ACC112 (cell line): Measurements from ENCODE around the gene FRS3.

Experiments used
- H2AFZ ChIP-seq: fragments of 200-600 bp; sonication (generic); one replicate; pipeline ENCODE4 v1.6.0; 2017; ENCODE audit warnings: antibody characterized with exemption, low read length; ENCODE audit not compliant: unreplicated experiment
- H3K27ac ChIP-seq: fragments of 200-600 bp; sonication (generic); 2 replicates; pipeline ENCODE4 v1.5.1; 2014; ENCODE audit warnings: low read depth, mild to moderate bottlenecking, antibody characterized with exemption, low read length, moderate library complexity
- H3K27me3 ChIP-seq: fragments of 200-600 bp; sonication (generic); 2 replicates; pipeline ENCODE4 v1.6.1; 2014; ENCODE audit warnings: mild to moderate bottlenecking, antibody characterized with exemption, low read length, moderate library complexity, mixed read lengths; ENCODE audit not compliant: insufficient read depth
- H3K36me3 ChIP-seq: fragments of 200-600 bp; sonication (generic); 2 replicates; pipeline ENCODE4 v1.6.1; 2016; ENCODE audit warnings: mild to moderate bottlenecking, antibody characterized with exemption, low read length, moderate library complexity, mixed read lengths; ENCODE audit not compliant: insufficient read depth
- H3K4me1 ChIP-seq: fragments of 200-600 bp; sonication (generic); one replicate; pipeline ENCODE4 v1.6.1; 2016; ENCODE audit warnings: low read length, mixed read lengths; ENCODE audit not compliant: insufficient read depth, unreplicated experiment, control insufficient read depth
- H3K4me3 ChIP-seq: fragments of 200-600 bp; sonication (generic); 2 replicates; pipeline ENCODE4 v1.5.1; 2014; ENCODE audit warnings: mild to moderate bottlenecking, low read depth, low read length
- H3K79me2 ChIP-seq: fragments of 200-600 bp; sonication (generic); one replicate; pipeline ENCODE4 v1.6.0; 2016; ENCODE audit warnings: low read length; ENCODE audit not compliant: control insufficient read depth, unreplicated experiment, insufficient read depth

The FRS3 gene

DNA sequence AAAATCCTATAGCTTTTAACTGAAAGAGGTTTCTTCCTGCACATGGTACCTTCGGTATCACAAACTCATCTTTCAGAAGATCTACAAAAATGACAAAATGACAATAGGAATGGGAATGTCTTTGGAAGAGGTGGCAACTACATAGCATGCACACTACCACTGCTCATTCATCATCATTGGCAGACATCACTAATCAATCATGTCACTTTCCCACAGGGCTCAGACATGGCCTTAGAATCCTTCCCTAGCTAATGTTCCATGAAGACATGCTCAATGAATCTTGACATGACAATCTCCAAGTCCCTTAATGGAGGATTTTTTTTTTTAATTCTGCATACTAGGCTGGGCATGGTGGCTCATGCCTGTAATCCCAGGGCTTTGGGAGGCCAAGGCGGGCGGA lies 29.3 kb downstream of the FRS3 start:
- H3K27ac ChIP-seq: no peak overlapping the region
- no peaks in the 10 kb centered on the region for H3K36me3 ChIP-seq
- peaks cover 15% of the 10 kb centered on the region; the same call in 1 of the 2 replicates for H3K27me3 ChIP-seq
- H3K79me2 ChIP-seq: no peaks in the 10 kb centered on the region
- H3K4me1 ChIP-seq: peaks cover 4% of the 10 kb centered on the region
- no peak overlapping the region for H3K4me3 ChIP-seq
- no peak overlapping the region for H2AFZ ChIP-seq

DNA sequence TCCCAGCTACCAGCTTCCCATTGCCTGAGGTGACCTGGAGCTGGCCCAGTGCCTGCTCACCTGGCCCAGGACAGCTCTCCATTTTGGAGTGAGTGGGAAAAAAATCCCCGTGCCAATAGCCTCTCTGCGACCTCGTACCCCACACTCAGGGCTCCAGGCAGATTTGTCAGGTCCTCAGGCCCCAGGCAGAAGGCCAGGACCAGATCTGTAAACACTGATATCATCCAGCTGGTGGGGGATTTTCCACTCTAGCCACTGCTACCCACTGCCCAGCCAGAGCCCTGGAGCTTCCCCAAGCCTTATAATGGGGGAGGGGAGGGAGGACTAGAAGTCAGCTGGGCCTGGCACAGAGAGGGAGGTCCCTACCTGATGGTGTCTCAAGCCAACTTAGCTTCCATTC lies 31.2 kb downstream of the FRS3 start:
- no peaks in the 10 kb centered on the region for H3K36me3 ChIP-seq
- no peaks in the 10 kb centered on the region for H3K79me2 ChIP-seq
- H3K27me3 ChIP-seq: peaks cover 3% of the 10 kb centered on the region; the same call in 1 of the 2 replicates
- H3K4me1 ChIP-seq: peaks cover 4% of the 10 kb centered on the region
- H3K27ac ChIP-seq: no peak overlapping the region
- H3K4me3 ChIP-seq: no peak overlapping the region
- H2AFZ ChIP-seq: no peak overlapping the region

DNA sequence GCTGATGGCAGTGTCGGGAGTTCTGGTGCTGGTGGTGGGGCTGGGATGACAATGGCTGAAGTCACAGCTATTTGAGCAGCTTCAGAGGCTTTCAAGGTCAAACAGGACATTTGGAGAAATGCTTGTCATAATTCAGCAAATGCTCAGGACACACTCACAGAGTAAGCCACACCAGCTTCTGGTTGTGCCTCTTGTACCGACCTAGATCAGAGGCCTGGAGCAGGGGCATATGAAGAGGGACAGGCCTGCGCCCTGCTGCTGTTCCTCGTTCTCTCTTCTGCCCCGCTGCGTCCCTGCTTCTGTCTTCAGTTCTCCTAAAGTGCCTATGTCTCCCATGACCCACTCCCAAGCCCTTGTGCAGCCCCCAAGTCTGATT lies 31.6 kb downstream of the FRS3 start:
- peaks cover 4% of the 10 kb centered on the region for H3K4me1 ChIP-seq

DNA sequence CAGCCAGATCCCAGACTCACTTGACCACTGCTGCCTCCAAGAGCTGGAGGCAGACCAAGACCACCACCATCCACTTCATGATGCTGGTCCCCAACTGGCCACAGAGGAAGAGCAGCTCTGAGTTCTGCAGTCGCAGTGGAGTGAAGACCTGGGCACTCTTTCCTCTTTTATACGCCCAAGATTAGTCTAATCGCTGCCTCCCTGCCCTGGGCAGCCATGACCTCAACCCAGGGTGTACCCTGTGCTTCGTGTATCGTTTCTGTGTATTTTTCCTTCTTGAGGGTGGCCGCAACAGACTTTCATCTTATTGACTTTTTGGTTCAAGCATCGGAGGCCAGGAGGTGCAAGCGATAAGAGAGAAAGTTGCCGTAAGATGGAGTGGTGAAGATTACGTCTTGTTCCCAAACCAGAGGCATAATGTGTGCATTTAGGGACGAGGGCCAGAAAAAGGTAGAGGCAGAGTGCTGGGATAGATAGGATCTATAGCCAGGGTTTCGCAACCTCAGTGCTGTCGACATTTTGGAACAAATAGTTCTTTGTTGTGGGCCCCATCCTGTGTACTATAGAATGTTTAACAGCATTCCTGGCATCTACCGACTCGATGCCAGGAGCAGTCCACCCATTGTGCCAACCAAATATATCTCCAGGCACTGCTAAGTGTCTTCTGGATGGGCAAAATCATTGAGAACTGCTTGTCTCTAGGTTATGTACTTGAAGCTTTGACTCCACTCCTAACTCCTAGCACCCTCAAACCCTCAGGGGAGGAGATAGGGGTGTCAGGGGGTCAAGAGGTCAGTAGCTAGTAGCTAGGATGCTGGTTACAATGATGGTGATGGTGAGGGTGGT lies 32.2 kb downstream of the FRS3 start, which contains the start of gene PGC:
Gene PGC (minus strand): TSS at position 142 of the 846 bp plus-strand sequence. CDS start 63 bp downstream, at position 79.
- peaks cover 4% of the 10 kb centered on the region for H3K4me1 ChIP-seq
- H3K79me2 ChIP-seq: no peaks in the 10 kb centered on the region
- H3K4me3 ChIP-seq: no peak within 1 kb of the TSS
- H3K27me3 ChIP-seq: no peaks in the 10 kb centered on the region
- H2AFZ ChIP-seq: no peak within 1 kb of the TSS
- no peak within 1 kb of the TSS for H3K27ac ChIP-seq
- H3K36me3 ChIP-seq: no peaks in the 10 kb centered on the region

More for the DNA sequence above, 31.6 kb downstream of the FRS3 start:
- Histone ChIP-seq H3K27ac (no peak overlapping the region), H3K79me2 (no peaks in the 10 kb centered on the region), H2AFZ (no peak overlapping the region), H3K27me3 (no peaks in the 10 kb centered on the region), H3K36me3 (no peaks in the 10 kb centered on the region), H3K4me3 (no peak overlapping the region)

DNA sequence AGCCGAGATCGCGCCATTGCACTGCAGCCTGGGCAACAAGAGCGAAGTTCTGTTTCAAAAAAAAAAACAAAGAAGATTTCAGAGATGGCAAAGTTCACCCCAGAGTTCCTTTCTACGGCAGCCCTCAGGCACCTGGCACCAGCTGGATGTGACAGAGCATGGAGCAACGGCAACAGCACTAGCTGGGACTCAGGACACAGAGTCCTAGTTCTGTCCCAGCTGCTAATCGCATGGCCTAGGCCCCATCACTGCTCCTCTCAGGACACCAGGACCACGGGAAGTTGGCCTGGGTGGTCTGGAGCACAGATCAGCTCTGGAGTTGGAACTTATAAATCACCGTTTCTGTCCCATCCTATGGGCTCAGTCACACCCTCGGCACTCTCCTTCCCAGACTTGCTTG lies 33.6 kb downstream of the FRS3 start:
- Histone ChIP-seq H3K27me3 (no peaks in the 10 kb centered on the region), H3K4me1 (peaks cover 4% of the 10 kb centered on the region), H3K27ac (no peak overlapping the region), H3K36me3 (no peaks in the 10 kb centered on the region), H3K79me2 (no peaks in the 10 kb centered on the region), H3K4me3 (no peak overlapping the region), H2AFZ (no peak overlapping the region)

DNA sequence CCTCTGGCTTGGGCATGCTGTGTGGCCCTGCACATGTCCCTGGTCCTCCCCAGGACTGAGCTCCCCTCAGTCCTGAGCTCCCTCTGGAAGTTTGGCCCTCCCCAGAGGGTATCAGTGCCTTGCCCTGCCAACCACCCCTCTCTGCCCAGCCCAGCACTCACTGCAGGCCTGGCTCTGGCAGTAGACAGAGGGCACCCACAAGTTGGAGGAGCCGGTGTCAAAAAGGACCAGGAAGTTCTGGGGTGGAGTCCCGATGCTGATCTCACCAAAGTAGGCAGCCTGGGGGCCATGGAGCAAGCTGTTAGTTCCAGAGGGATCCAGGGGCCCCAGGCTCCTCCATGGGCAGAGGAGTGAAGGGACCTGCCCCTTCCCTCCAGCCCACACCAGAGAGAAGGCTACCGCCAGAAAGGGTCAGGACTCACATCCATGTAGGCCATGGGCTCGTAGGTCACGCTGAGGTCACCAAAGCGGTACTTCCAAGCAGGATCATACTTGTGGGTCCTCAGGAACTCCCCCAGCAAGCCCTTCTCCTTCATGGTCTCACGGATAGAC lies 35.4 kb downstream of the FRS3 start:
- no peaks in the 10 kb centered on the region for H3K27me3 ChIP-seq
- no peaks in the 10 kb centered on the region for H3K79me2 ChIP-seq
- peaks cover 4% of the 10 kb centered on the region for H3K4me1 ChIP-seq
- H3K36me3 ChIP-seq: no peaks in the 10 kb centered on the region
- no peak overlapping the region for H2AFZ ChIP-seq
- no peak overlapping the region for H3K4me3 ChIP-seq
- H3K27ac ChIP-seq: no peak overlapping the region

DNA sequence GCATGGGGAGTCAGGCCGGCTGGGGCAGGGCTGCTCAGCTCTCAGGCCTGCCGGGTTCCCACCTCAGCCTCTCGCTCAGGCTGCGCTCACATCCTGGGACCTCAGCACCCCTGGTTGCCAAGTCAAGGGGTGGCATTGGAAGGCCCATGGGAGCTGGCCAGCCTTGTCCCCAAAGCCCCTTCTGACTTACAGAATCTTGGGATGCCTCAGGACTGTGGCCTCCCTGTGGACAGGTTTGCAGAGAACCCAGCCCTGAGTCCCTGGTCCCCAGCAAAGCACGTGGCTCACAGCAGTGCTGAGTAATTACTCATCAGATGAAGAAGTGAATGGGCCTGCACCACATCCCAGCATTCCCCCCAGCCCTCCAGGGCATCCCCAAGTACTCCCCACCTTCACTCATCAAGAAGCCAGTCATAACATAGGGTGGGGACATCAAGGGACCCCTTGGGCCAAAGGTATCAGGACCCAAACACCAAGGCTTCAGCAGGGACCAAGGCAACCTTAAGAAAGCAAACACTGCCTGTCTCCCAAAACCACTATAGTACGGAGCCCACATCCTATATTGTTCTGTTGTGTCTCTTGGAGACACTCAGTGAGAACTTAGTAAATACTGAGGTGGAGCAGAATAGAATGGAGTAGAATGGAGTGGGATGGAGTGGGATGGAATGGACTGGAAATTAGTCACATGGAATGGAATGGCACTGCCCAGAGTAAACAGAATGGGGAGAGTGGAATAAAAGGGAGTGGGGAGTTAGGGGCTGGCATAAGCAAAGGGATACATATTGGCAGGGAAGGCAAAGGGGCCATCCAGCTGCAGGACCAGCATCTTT lies 36.1 kb downstream of the FRS3 start:
- no peak overlapping the region for H2AFZ ChIP-seq
- peaks cover 4% of the 10 kb centered on the region for H3K4me1 ChIP-seq
- no peaks in the 10 kb centered on the region for H3K27me3 ChIP-seq
- no peaks in the 10 kb centered on the region for H3K79me2 ChIP-seq
- no peak overlapping the region for H3K4me3 ChIP-seq
- no peak overlapping the region for H3K27ac ChIP-seq
- H3K36me3 ChIP-seq: no peaks in the 10 kb centered on the region

DNA sequence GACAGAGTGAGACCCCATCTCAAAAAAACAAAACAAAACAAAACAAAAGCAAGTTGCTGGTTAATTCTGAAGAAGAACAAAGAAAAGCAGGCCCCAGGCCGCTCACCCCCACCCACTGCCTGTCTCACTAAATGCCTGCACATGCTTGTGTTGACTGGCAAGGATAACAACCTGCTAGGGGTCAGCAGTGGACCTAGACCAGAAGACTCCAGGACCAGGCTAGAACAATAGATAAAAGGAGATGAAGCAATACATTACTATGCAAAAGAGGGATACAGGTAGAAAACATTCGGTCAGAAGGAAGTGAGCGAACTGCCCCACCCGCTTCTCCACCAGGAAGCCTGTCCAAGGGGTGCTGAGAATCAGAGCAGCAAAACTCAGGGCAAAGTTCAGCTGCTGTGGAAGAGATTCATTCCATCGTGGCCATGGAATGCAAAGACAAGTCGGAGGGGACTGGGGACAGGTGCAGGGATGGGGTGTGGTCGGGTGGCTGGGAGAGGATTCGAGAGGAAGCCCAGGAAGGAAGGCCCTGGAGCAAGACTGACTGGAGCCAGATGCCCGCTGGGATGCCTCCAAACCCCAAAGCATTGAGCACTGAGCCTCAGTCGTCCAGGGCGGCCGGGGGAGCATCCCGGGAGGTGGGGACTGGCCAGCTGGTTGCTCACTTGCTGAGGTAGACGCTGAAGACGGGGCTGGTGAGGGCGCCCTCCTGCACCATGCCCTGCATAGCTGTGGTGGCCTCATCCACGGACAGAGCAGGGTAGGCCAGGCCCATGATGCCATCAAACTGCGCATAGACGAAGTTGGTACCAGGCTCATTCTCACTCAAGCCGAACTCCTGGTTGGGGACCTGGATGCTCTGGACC lies 37.8 kb downstream of the FRS3 start:
- H2AFZ ChIP-seq: no peak overlapping the region
- no peaks in the 10 kb centered on the region for H3K27me3 ChIP-seq
- no peaks in the 10 kb centered on the region for H3K36me3 ChIP-seq
- H3K27ac ChIP-seq: no peak overlapping the region
- H3K4me1 ChIP-seq: no peaks in the 10 kb centered on the region
- H3K4me3 ChIP-seq: no peak overlapping the region
- no peaks in the 10 kb centered on the region for H3K79me2 ChIP-seq

DNA sequence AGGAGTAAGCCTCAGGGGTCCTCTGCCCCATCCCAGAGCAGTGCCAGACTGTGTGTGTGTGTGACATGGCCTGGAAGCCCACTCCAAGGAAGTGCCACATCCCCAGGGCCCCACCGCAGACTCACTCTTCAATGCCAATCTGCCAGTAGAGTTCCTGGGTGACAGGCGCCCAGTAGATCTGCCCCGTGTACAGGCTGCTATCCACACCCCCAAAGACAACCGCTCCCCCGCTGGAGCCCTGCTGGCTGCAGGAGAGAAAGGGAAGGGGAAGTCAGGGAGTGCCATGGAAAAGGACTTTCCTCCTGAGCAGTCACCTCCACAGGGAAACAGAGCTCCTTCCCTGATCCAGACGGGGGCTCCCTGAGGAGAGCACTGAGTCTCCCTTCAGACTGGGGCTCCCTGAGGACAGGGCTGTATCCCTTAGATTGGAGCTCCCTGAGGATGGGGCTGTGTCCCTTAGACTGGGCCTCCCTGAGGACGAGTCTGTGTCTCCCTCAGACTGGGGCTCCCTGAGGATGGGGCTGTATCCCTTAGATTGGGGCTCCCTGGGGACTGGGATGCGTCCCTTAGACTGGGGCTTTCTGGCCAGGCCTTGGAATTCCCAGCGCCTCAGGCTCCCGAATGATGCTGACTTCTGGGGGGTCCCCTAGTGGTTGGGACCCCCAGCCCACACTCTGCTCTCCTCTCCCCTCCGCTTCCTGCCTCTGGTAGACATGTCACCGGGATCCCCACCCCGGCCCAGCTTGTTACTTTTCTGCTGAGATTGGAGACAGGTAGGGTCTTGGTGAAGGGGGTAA lies 39.1 kb downstream of the FRS3 start:
- Histone ChIP-seq H3K4me3 (no peak overlapping the region), H3K27ac (no peak overlapping the region), H3K79me2 (no peaks in the 10 kb centered on the region), H3K36me3 (no peaks in the 10 kb centered on the region), H2AFZ (no peak overlapping the region), H3K27me3 (no peaks in the 10 kb centered on the region), H3K4me1 (no peaks in the 10 kb centered on the region)
